Measurements from ENCODE around the gene PCYT1B. TPM values are rescaled to one million over a fixed set of nuclear protein-coding genes. Genes with fewer than 3 reads are reported as not detected.

Gene PCYT1B
- total and polyA plus RNA-seq, 2 of the 13 experiments (the other 11 are each of a cell fraction or from before 2014, with no cell fraction given) = 6.1 to 9.2 TPM

- TF ChIP-seq GABPB1 (CRISPR knock-in tag; IDR thresholded peaks at IDR 0.05) (no peak), NFKBIZ (CRISPR knock-in tag; IDR thresholded peaks at IDR 0.05) (no peak), ZFAT (CRISPR knock-in tag; conservative IDR thresholded peaks at IDR 0.05) (no peak), ATF6 (CRISPR knock-in tag; conservative IDR thresholded peaks at IDR 0.05) (no peak), LCORL (IDR thresholded peaks at IDR 0.05) (no peak), LCORL (CRISPR knock-in tag; IDR thresholded peaks at IDR 0.05) (no peak)
Measured at GRCh38 chrX:24647257-24648058, at the start of gene PCYT1B (continued).

GRCh38 chrX:24696294-24696693 lies 49.1 kb upstream of the PCYT1B start:
- no peak overlapping the region for H3K4me3 ChIP-seq (replicated peaks in 1 of 3; ENCODE audit: insufficient read depth in 1 of 3, low read depth in 2 of 3, low read length in 3 of 3)
- H3K4me1 ChIP-seq (ENCODE audit: insufficient read depth, low read length) = peaks cover 35% of the 10 kb centered on the region
- no peaks in the 10 kb centered on the region; a peak in 1 of 5 replicates for H3K36me3 ChIP-seq (replicated peaks in 1 of 2; ENCODE audit: control insufficient read depth in 1 of 2, insufficient read depth in 2 of 2, low read length in 2 of 2)
- no peak overlapping the region for H3K9ac ChIP-seq (ENCODE audit: insufficient read depth, low read depth, low read length)
- peaks cover 40% of the 10 kb centered on the region for H3K79me2 ChIP-seq (ENCODE audit: insufficient read depth, low read length)
- peak overlapping the region; percentile 36; the same call in 1 of the 2 replicates for H3K4me2 ChIP-seq (ENCODE audit: low read depth, low read length)
- WGBS (ENCODE audit: low lambda C conversion rate) = 40% methylated on average over 1 of the region's 6 CpGs
- no peak for ATAC-seq
- intact Hi-C loops (cut with micrococcal nuclease; ENCODE audit: unreplicated experiment) (no loop called here), in situ Hi-C loops (cut with HindIII; ENCODE audit: extremely low pct_ligation_motif_present, low pct_unique_long_range_greater_than_20kb) (no loop called here)
- DNase-seq (ENCODE audit: low spot score) = no peak
- no peaks in the 10 kb centered on the region for H3K27me3 ChIP-seq (ENCODE audit: control insufficient read depth in 1 of 2, insufficient read depth in 2 of 2, low read length in 2 of 2)
- FAIRE-seq = no peak
- H2AFZ ChIP-seq (ENCODE audit: low read length) = no peak overlapping the region
- ChIA-PET CTCF (ENCODE audit: low intra/inter-chr PET ratio, low total read pairs) (no interaction called here), POLR2A (no interaction called here)
- no peaks in the 10 kb centered on the region for H3K9me3 ChIP-seq (ENCODE audit: low read length)
- no TSS peak for BruUV-seq (replicated peaks)
- H4K20me1 ChIP-seq (ENCODE audit: insufficient read depth, low read length) = no peaks in the 10 kb centered on the region; the same call in 1 of the 2 replicates
- H3K27ac ChIP-seq (ENCODE audit: extremely low read length, insufficient read depth, low read length) = no peak overlapping the region
- TF ChIP-seq, protein P1, sequence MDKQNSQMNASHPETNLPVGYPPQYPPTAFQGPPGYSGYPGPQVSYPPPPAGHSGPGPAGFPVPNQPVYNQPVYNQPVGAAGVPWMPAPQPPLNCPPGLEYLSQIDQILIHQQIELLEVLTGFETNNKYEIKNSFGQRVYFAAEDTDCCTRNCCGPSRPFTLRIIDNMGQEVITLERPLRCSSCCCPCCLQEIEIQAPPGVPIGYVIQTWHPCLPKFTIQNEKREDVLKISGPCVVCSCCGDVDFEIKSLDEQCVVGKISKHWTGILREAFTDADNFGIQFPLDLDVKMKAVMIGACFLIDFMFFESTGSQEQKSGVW (CRISPR knock-in tag; IDR thresholded peaks at IDR 0.05; ENCODE audit: borderline replicate concordance) = no peak
- TF ChIP-seq ZNF572 (CRISPR knock-in tag; IDR thresholded peaks at IDR 0.05) = no peak
- TF ChIP-seq, protein P2, sequence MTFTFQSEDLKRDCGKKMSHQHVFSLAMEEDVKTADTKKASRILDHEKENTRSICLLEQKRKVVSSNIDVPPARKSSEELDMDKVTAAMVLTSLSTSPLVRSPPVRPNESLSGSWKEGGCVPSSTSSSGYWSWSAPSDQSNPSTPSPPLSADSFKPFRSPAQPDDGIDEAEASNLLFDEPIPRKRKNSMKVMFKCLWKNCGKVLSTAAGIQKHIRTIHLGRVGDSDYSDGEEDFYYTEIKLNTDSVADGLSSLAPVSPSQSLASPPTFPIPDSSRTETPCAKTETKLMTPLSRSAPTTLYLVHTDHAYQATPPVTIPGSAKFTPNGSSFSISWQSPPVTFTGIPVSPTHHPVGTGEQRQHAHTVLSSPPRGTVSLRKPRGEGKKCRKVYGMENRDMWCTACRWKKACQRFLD (CRISPR knock-in tag; IDR thresholded peaks at IDR 0.05; ENCODE audit: borderline replicate concordance) = no peak
- TF ChIP-seq GTF3A (CRISPR knock-in tag; conservative IDR thresholded peaks at IDR 0.05) = no peak
- no peak for TF ChIP-seq ZNF570 (CRISPR knock-in tag; IDR thresholded peaks at IDR 0.05; ENCODE audit: borderline replicate concordance)
- TF ChIP-seq ZNF7 (CRISPR knock-in tag; IDR thresholded peaks at IDR 0.05) = no peak
- TF ChIP-seq ZNF782 (CRISPR knock-in tag; IDR thresholded peaks at IDR 0.05; ENCODE audit: borderline replicate concordance) = no peak
- TF ChIP-seq PLRG1 (conservative IDR thresholded peaks at IDR 0.05) = no peak
- TF ChIP-seq BRCA1 (CRISPR knock-in tag; IDR thresholded peaks at IDR 0.05) = no peak
- no peak for TF ChIP-seq HOXA3 (CRISPR knock-in tag; IDR thresholded peaks at IDR 0.05)
- TF ChIP-seq ZNF713 (CRISPR knock-in tag; IDR thresholded peaks at IDR 0.05) = no peak
- TF ChIP-seq ZNF260 (CRISPR knock-in tag; IDR thresholded peaks at IDR 0.05; ENCODE audit: borderline replicate concordance, low read depth) = no peak
- no peak for TF ChIP-seq MZF1 (CRISPR knock-in tag; IDR thresholded peaks at IDR 0.05; ENCODE audit: borderline replicate concordance)
- no peak for TF ChIP-seq ZNF44 (CRISPR knock-in tag; IDR thresholded peaks at IDR 0.05)
- no peak for TF ChIP-seq ZSCAN20 (CRISPR knock-in tag; IDR thresholded peaks at IDR 0.05; ENCODE audit: borderline replicate concordance)

All from HepG2 (cell line).